SK-N-SH treated with all-trans-retinoic acid at 6 μM for 48 hours (cell line): ENCODE measurements around the gene KDM4B.

Experiments
- CSDC2 ChIP-seq: fragments of 250-450 bp; sonication (Bioruptor Pico); IDR thresholded peaks from 2 replicates; pipeline ENCODE4 v1.5.0; 2020; ENCODE audit warnings: mild to moderate bottlenecking, moderate library complexity
- PPARA ChIP-seq: fragments of 250-450 bp; sonication (Bioruptor Pico); IDR thresholded peaks from 2 replicates; pipeline ENCODE4 v1.5.0; 2020; ENCODE audit warnings: mild to moderate bottlenecking, borderline replicate concordance
- ZC3H10 ChIP-seq: fragments of 250-450 bp; sonication (Bioruptor Pico); IDR thresholded peaks from 2 replicates; pipeline ENCODE4 v1.5.1; 2021; ENCODE audit warnings: mild to moderate bottlenecking, moderate library complexity
- TF ChIP-seq, protein P1 (sequence below): fragments of 250-450 bp; sonication (Bioruptor Pico); IDR thresholded peaks from 2 replicates; pipeline ENCODE4 v1.8.0; 2021; ENCODE audit warnings: low read depth, mild to moderate bottlenecking, moderate library complexity, borderline replicate concordance
- TF ChIP-seq, protein P2 (sequence below): fragments of 250-450 bp; sonication (Bioruptor Pico); IDR thresholded peaks from 2 replicates; pipeline ENCODE4 v1.8.0; 2020; ENCODE audit warnings: mild to moderate bottlenecking, moderate library complexity, borderline replicate concordance

DNA sequence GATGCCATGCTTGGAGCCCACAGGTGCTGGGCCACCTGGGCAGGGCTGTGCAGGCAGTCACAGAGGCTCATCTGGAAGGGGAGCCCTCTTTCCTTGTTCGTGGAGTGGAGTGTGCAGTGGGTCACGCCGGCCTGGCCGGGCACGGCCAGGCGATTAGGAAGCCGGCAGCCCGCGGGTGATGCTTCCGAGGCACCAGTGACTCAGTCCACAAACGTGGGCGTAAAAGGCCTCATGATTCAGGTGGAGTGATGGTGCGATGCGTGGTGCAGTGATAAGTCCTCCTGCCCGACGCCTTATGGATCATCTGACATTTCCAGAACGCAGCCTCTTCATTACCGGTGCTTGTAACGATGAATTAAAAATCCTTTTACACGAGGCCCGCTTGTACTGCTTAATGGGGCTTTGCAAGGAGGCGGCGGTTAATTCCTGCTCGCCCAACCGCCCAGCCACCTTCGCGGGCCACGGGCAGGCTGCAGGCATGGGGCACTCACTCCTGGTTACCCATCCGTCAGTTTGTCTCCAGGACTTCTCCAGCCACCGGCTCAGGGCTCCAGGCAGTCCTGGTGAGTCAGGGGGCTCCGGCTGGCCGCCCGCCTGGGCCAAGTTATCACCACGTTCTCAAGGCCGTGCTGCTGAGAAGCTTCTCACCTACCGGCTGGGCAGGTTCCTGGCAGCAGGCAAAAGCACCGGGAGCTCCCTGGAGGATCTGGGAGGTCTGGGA, 172.4 kb downstream of the KDM4B start:
- TF ChIP-seq PPARA (CRISPR knock-in tag) (no peak), ZC3H10 (CRISPR knock-in tag) (no peak), CSDC2 (CRISPR knock-in tag) (no peak)
- TF ChIP-seq, protein P1, sequence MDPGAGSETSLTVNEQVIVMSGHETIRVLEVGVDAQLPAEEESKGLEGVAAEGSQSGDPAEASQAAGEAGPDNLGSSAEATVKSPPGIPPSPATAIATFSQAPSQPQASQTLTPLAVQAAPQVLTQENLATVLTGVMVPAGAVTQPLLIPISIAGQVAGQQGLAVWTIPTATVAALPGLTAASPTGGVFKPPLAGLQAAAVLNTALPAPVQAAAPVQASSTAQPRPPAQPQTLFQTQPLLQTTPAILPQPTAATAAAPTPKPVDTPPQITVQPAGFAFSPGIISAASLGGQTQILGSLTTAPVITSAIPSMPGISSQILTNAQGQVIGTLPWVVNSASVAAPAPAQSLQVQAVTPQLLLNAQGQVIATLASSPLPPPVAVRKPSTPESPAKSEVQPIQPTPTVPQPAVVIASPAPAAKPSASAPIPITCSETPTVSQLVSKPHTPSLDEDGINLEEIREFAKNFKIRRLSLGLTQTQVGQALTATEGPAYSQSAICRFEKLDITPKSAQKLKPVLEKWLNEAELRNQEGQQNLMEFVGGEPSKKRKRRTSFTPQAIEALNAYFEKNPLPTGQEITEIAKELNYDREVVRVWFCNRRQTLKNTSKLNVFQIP (CRISPR knock-in tag), result no peak
- TF ChIP-seq, protein P2, sequence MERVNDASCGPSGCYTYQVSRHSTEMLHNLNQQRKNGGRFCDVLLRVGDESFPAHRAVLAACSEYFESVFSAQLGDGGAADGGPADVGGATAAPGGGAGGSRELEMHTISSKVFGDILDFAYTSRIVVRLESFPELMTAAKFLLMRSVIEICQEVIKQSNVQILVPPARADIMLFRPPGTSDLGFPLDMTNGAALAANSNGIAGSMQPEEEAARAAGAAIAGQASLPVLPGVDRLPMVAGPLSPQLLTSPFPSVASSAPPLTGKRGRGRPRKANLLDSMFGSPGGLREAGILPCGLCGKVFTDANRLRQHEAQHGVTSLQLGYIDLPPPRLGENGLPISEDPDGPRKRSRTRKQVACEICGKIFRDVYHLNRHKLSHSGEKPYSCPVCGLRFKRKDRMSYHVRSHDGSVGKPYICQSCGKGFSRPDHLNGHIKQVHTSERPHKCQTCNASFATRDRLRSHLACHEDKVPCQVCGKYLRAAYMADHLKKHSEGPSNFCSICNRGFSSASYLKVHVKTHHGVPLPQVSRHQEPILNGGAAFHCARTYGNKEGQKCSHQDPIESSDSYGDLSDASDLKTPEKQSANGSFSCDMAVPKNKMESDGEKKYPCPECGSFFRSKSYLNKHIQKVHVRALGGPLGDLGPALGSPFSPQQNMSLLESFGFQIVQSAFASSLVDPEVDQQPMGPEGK (CRISPR knock-in tag), result no peak
